T follicular helper cell (primary cell): Measurements from ENCODE around the gene USP13.
"Not testable (repeated sequence)": the region's sequence is repeated elsewhere in the genome, so short reads cannot be mapped to it uniquely, and the experiment has no call there.

Experiments used
- DNase-seq: peaks from one replicate; pipeline ENCODE4 v3.0.0-alpha.2; 2020; ENCODE audit warnings: low read depth

Gene USP13

DNA sequence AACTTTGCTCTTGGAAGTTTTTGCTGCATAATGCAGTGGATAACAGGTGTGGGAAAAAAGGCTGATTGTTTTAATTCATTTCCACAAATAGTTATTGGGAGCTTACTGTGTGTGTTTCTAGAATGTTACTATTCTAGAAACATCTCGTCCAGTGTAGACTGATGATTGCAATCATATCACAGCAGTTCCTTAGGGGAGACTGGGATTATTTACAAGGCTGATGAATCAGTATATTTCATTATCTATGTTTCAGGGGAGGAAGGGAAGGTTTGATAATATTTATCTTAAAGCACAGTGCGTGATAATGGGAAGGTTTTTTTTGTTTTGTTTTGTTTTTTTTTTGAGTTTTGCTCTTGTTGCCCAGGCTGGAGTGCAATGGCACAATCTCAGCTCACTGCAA, 2.4 kb downstream of the USP13 start:
- DNase-seq = no peak

DNA sequence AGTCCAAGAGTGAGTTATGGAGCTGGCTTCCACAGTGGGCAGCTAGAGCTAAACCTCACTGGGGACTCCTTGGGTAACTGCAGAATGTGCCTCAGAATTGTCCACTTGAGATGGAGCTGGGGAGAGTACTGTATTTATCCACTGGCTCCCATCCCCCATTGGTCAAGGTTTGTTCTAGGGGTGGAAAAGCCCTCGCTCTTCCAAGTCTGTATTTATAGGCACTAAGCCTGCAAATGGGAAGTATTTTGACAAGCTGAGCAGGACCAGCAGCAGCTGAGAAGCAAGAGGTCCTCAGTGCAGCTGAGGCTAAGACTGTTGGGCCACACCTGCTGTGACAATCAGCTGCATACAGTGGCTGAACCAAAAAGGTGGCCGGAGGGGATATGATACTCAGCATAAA, 5.8 kb downstream of the USP13 start:
- no peak for DNase-seq

DNA sequence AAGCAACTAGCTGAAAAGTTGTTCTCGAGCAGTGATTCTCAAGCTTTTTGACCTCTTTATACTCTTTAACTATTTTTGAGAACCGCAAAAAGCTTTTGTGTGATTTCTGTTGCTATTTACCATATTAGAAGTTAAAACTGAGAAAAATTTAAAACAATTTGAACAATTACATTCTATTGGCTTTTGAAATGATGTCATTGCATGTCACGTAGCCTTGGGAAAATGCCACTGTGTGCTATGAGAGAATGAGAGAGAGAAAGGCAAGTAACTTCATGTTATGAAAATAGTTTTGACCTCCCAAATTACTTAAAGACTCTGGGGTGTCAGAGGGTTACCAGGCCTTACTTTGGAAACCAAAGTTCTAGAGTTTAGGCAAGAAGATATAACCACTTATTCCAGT, 8.0 kb downstream of the USP13 start:
- DNase-seq = no peak

DNA sequence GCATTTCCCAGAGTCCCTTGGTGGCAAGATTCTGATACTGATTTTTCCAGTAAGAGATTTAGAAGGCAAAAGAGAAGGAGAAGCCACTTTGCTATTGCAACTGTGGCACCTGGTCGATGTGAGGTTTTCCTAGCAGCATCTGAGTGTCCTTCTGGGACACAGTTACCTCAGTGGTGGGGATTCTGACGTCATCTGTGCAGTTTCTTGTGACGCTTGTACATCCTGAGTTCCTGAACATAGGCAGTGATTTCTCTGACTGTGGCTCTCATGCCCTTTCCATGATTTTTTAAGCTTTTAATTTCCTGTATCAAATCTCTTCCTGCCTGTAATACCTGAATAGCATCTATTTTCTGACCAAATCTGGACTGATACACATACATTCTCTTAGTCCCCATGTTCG, 8.9 kb downstream of the USP13 start:
- no peak for DNase-seq

DNA sequence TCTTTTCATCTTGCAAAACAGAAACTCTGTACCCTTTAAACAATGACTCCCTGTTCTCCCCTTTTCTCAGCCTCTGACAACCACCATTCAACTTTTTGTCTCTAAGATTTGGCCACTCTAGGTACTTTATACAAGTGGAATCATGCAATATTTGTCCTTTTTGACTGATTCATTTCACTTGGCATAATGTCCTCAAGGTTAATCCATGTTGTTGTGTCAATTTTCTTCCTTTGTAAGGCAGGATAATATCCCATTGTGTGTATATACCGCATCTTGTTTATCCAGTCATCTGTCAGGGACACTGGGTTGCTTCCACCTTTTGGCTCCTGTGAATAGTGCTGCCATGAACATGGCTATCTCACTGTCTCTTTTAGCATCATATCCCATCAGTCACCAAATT, 10.3 kb downstream of the USP13 start:
- DNase-seq = no peak

DNA sequence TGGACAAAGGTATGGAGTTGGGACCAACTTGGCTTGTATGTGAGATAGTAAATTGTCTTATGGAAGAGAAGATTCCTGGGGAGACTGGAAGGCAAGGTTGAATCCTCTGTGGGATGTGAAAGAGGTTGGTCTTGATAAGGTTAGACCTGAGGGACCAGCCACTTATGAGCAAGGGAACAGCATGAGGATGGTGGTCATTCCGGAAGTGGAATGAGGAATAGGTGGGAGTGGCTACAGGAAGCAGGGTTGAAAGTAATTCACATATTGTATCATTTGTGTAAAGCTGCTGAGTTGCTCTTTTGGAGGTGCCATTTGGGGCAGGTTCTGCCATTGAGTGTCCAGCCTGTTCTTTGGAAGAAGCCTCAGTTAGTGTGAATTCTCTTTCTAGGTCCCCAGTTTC, 13.2 kb downstream of the USP13 start:
- no peak for DNase-seq

DNA sequence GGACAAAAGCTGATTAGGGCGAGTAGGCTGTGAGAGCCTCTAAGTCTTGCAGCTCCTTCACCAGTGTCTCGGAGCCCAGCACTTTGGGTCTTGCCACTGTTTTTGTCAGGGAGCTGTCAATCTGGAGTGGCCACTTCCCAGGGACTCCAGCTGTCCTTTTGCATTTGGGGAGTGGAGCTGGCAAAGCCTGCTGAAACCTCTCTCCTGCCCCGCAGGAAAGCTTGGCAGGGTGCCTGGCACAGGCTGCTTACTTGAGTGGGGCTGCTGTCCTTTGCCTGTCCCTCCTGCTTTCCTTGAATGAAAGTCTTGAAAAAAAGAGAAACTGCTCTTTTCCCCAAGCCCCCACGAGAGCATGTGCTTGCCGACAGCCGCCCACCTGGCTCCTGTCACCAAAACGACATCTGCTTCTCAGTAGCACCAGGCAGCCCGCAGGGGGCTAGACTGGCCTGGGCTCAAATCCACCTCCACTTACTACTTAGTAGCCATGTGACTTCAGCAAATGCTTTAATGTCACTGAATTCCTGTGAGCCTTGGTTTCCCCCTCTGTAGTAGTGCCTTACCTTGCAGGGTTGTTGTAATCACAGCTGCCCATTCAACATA, 13.7 kb downstream of the USP13 start:
- no peak for DNase-seq

DNA sequence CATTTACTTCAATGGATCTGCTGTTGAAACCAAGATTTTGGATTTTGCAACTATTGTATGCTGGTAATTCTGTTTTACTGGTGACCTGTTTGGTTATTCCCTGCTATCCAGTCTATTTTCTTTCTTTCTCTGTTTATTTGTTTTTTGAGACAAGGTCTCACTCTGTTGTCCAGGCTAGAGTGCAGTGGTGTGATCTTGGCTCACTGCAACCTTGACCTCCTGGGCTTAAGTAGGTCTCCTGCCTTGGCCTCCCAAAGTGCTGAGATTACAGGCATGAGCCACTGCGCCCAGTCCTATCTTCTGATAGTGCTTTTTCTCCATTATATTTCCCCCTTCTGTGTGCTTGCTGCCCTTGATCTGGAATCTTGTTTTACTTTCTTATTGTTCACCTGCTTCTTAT, 15.6 kb downstream of the USP13 start:
- no peak for DNase-seq

DNA sequence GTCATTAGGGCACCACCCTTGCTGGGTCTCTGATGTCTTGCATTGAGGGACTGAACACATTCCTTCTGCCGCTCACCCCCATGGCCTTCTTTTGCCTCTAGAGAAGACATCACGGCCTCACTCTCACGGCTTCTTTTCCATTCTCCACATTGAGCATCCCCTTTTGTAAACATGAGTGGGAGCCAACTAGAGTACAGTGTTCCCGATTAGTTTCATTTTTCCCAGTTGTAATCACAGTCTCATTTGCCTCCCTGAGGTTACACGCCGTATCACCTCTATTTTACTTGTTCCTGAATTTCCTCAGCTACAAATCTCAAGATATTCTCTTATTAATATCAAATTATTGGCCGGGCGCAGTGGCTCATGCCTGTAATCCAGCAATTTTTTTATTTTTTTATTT, 17.5 kb downstream of the USP13 start:
- DNase-seq = no peak

DNA sequence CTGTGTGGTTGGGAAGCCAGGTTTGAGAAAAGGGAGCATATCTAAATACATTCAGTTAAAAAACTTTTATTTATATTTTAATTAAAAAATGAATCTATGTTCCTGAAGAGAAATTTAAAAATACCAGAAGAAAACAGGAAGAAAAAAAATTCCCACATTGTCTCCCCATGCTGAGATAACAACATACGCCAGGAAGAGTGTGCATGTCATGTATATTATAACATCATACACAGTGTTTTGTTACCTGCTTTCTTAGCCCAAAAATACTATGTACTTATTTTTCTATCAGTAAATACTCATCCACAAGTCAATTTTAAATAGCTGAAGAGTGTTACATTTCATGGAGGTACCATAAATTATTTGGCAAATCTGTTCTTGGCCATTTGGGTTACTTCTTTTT, 18.5 kb downstream of the USP13 start:
- no peak for DNase-seq

DNA sequence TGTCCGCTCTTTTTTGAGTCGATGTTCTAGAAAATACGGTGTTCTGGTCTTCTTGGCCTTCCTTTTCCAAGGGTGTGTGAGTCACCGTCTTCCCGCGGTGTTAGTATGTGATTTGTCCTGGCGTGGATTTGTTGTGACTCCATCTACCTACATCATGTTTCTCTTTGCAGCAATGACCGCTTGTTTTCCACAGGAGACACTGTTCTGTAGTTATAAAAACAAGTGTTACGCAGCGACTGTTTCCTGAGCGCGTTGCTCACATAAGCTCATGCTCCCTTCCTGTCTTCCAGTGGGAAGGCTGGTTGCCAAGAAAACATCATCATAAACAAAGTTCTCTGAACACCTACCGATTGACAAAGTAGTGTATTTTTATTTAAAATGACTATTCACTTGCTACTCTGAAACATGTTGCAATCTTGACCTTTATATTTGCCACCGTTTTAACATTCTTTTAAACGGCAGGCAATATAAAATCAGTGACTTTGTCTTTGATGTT, 19.0 kb downstream of the USP13 start:
- no peak for DNase-seq

DNA sequence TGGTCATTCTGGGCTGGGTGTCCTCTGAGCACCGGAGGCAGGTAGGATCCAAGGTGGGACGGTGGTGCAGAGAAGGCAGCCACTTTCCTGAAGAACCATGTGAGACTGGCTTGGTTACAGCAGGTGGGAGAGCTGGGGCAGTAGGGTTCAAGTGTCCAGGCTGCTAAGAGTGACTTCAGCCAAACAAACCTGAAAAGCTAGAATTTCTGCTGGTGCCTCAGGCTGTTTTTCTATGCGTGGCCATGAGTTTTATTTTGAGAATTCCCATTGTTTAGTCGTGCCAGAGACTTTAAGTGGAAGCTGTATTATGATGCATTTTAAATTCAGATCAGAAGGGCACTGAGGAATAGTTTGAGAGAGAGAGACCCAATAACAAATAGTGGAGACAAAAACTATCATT, 20.1 kb downstream of the USP13 start:
- no peak for DNase-seq

DNA sequence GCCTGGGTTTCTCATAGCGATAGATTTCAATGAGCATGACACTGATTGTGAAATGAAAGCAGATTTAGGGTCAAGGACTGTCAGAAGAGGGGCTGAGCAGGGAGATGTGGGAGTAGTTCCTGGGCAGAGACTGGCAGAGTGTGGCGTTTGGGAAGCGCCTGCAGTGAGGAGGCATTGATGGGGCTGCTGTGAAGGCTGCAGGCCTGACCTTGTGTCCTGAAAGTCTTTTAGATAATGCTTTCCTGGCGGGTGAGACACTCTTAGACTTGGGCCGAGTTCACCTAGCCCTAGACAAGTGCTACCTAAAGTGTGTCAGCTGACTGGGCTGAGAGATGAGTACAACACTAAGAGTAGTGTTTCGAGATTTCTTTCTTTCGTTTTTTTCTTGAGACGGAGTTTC, 20.7 kb downstream of the USP13 start:
- DNase-seq = no peak

DNA sequence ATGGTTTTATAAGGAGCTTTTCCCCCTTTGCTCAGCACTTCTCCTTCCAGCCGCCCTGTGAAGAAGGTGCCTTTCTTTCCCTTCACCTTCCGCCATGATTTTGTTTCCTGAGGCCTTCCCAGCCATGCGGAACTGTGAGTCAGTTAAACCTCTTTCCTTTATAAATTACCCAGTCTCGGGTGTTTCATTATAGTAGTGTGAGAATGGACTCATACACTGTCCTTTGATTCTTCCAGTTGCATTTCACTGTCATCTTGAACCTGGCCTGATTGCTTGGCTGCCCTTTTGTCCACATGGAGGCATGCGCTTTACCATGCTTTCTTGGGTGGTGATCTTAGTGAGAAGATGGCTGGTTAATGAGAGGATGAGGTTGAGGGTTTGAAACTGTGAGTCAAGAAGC, 23.2 kb downstream of the USP13 start:
- no peak for DNase-seq

DNA sequence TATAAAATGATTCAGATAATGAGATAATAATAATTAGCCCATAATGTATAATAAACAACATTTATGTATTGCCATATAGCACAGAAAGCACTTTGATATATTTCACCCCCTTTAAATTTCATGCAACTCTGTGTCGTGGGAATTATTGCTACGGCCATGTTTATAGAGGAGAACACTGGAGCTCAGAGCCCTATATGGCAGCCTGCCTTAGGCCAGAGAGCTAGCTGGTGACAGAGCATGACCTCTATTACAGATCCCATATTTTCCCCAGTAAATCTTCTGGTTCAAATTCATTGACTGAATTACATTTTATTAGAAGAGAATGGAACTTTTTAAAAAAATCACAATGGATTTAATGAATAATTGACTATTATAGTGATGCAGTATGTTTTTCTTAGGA, 25.0 kb downstream of the USP13 start:
- no peak for DNase-seq

DNA sequence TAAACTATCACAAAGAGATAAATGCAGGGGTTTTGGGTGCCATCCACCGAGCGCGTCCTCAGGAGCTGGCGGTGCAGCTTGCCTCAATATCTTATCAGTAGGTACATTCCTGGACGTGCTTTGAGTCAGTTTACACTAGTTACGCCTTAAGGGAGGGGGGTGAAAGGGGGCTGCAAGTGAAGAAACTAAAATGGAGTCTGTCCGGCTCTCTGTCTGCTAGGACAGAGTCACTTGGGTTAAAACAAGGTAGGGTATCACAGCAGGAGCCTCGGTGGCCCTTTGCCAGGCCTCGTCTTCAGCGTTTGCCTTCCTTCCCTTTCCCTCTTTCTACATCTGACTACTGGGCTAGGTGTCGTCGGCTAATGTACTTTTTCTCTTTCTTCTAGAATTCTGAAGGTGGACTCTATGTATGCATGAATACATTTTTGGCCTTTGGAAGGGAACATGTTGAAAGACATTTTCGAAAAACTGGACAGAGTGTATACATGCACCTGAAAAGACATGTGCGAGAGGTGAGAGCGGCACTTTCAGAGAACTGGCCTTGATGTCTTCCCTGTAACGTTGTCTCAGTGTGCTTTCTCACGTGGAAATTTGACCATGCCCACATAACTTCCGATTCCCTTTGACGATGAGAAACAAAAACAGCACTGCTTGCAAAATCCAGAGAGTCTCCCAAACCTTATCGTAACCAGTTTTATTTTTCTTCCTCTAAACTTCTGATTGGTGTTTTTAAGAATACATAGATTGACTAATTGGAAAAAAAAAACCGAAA, 28.8 kb downstream of the USP13 start:
- DNase-seq = no peak

DNA sequence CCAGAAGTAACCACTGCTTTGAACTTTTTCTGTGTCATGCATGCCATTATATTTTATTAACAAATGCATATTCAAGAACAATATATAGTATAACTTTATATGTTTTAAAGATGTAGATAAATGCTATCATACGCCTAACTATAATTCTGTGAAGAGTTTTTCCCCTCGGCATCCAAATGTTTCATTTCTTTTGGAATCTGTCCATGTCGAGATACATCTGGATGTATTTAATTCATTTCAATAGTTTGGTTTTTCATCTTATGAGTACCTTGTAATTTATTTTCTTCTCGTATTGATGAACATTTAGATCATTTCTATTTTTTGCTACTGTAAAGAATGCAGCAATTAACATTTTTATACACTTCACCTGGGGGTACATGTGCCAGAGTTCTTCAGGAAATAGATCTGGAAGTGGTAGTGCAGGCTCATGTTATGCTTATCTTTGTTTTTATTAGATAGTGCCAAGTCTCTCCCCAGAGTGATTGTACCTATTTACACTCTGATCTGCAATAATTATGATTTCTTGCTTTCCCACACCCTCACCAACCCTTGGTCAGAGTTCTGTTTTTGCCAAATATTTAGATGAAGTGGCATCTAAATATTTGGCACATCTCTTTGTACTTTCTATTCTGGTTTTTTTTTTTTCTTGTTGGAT, 29.7 kb downstream of the USP13 start:
- no peak for DNase-seq

DNA sequence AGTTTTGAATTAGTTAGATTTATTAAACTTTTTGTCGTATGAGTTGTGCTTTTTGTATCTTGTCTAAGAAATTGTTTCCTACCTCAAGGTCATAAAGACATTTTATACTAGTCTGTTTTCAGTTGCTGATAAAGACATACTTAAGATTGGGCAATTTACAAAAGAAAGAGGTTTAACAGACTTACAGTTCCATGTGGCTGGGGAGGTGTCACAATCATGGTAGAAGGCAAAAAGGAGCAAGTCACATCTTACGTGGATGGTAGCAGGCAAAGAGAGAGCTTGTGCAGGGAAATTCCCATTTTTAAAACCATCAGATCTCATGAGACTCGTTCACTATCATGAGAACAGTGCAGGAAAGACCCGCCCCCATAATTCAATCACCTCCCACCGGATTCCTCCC, 30.4 kb downstream of the USP13 start:
- not testable (repeated sequence) for DNase-seq

DNA sequence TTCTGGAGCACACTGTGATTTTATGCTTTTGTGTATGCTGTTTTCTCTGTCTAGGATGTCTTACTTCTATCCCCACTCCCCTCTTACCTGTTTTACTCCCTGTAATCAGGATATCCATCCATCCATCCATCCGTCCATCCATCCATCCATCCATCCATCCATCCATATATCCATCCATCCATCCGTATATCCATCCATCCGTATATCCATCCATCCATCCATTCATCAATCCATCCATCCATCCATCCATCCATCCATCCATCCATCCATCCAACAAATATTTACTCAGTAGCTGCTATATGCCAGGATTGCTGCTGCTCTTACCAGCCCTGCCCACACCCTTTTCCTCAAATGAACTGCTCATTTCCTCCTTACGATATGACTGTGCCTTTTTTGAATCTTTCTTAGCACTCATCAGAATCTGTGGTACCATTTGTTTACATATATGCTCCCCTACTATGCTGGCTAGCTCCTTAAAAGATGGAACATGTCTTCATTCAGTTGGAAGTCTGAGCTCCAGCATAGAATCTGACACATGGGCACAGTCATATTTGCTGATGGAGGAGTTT, 35.2 kb downstream of the USP13 start:
- DNase-seq = no peak

DNA sequence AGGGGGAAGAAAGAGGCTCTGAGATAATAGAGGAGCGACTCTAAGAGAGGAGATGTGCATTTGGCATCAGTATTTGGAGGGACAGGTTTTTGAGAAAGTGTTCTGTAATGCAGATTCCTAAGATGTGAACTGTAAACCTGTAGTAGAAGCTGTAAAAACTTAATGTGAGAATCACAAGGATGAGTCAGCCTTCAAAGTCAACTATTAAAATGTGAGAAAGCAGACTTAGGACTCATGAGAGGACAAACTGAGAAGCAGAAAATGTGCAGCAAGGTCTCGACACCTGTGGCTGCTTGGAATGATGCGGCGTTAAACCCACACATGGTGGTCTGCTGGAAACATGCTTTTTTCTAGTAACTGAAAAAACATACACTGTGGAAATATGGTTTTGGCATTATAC, 36.0 kb downstream of the USP13 start:
- DNase-seq = no peak

DNA sequence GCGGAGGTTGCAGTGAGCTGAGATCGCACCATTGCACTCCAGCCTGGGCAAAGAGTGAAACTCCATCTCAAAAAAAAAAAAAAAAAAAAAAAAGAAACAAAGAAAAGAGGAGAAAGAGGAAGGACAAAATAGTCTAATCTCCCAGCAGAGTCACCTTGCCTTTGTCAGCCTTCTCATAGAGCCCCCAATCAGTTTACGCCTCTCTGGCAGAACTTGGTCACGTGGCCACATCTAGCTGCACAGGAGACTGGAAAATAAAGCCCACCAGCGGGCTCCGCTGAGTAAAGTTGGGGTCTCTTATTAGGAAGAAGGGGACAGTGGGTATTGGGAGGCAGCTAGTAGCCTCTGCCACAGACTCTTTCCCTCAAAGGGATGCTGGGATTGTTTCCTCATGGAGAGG, 41.9 kb downstream of the USP13 start:
- DNase-seq = no peak

DNA sequence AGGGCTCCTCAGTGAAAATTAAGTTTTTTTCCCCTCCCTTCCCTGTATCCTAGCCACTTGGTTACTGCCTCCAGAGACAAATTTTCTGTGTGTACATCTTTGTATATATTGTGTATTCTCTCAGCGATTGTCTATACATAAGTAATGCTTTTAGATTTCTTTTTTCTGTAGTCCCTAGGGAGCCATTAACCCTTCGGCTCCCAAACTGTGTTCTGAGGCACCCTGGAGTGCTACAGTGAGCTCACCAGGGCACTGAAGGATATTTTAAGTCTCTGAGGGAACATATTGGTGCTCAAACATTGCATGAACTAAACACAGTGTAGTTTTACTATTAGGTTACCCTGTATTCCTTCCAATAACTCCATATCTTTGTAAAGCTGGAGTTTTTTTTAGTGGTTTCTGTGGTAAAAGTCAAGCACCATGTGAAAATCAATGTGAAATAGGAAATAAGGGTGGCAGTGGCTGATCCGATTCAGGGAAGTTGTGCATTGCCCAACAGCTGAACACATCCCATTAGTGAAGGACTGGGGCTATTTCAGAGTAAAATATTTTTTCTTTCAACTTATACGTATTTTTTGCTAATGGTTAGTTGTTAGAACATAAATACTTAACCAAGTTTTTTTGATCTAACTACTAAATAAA, 43.0 kb downstream of the USP13 start:
- DNase-seq = no peak
